NCI-H774 (cell line): Measurements from ENCODE around the gene WNT7A.

Source experiments
- DNase-seq: peaks from one replicate; lab custom pipeline; 2025; lab: John Stamatoyannopoulos, UW

WNT7A gene

GRCh38 chr3:13792512-13793371 is 87.1 kb downstream of the WNT7A start:
- DNase-seq = no peak

DNA sequence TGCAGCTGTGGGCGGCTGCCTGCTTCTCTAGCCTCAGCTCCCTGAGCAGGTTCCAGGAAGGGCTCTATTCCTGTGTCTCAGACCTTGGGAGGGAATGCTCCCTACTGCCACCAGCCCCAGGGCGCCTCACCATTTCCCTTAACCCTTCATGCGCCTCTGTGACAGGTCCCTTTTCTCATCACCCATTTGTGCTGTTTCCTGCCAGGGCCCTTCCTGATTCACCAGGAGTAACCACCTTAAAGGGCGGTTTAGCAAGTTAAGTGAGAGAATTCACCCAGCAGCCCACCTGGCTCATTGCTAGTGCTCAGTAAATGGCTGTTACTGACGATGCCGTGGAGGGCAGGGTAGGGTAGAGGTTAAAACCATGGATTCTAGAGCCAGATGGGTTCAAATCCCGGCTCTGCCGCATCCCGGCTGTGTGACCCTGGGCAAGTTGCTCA is 87.8 kb downstream of the WNT7A start:
- no peak for DNase-seq

DNA sequence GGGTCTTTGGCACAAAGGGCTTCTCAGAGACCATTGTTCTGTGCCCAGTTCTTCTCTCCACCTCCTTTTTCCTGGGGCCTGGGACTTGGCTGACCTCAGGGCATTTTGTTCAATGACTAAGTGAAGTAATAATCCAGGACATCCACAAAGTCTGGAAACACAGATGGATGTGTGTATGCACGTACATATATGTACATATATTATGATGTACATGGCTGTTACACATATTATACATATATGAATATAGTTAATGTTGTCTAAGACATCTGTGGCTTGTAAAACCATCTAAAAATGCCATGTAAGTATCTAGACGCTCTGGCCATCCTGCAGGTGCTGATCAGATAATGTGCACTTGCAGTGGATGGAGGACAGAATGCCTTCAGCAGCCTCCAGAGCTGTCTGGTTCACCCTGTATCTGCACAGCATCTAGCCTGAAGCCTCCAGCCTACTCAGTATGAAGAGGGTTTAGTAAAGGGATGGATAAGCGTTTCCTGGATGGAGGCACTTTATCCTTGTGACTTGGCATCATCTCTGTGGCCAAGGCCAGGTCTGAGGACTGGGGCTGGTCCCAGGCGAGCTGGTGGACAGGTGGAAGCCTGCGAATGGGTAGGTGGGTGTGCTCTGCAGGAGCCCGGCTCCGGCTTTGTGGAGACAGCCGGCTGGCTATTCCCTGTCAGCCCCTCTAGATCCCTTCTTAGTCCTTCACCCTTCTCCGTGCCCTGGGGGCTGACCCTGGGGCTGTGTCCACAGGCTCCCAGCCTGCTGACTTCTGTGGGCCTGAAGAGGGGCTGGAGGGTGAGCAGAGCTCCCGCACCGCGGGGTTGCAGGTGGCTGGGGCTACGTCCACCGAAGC is 88.4 kb downstream of the WNT7A start:
- no peak for DNase-seq

DNA sequence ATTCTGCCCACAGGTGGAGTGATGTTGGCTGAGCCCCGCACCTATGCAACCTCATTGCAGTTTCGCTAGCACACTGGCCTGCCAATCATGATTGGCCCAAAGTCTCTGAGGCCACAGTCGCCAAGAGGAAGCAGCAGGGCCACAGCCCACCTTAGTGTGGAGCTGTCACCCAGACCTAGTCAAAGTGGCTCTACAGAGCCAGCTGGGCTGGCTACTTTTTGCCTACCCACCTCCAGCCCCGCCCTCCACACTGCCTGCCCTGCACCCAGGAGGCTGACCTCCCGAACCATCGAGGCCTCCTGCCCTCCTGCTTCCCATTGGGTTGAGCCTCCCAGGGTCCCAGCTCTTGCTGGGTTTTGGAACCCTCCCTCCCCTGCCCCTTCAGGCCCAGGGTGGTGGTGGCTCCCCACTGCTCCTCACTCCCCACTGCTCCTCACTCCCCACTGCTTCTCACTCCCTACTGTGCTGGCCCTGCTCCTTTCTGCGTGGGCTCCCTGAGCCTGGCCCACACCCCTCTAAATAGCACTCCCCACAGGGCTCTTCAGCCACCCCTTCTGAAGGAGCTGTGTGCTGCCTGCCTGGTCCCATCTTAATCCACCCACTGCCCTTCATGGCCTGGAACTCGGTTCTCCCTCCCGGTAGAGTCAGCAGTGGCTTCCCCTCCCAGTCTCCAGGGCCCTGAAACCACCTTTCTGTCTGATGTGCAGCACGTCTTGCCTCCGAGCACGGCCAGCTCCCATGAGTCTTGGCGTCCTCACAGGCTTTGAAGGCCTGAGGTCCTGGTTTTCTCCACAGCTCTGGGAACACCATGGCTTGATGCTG is 89.3 kb downstream of the WNT7A start:
- no peak for DNase-seq

- DNase-seq = no peak
These were observed 91.1 kb downstream of the WNT7A start for GRCh38 chr3:13788522-13789424.

GRCh38 chr3:13787533-13788132 is 92.2 kb downstream of the WNT7A start:
- no peak for DNase-seq

GRCh38 chr3:13786811-13787210 is 93.1 kb downstream of the WNT7A start:
- no peak for DNase-seq

DNA sequence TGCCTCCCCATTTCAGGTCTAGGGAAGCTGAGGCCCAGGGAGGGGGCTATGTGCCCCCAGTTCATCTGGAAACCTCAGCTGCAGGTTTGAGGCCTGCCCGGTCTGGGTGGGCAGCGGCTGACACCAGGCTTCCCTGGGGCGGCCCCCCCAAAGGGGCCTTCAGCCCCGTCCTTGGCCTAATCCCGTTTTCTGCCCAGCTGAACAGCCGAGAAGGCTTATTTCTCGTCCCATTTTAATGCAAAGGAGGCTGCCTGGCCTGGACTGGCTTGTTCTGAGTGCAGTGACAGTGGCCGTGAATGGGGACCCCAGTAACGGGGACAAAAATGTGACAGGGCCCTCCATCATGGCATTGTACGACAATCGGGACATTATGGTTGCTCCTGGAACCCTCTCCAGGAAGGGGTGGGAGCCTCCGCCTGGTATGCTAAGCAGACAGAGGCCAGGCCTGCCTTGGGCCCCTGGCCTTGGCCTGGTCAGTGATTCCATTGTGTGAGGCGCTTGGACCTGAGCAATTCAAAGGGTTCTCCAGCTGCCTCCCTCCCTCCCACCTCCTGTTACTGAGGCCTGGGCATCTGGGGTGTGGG is 93.9 kb downstream of the WNT7A start:
- DNase-seq = no peak

DNA sequence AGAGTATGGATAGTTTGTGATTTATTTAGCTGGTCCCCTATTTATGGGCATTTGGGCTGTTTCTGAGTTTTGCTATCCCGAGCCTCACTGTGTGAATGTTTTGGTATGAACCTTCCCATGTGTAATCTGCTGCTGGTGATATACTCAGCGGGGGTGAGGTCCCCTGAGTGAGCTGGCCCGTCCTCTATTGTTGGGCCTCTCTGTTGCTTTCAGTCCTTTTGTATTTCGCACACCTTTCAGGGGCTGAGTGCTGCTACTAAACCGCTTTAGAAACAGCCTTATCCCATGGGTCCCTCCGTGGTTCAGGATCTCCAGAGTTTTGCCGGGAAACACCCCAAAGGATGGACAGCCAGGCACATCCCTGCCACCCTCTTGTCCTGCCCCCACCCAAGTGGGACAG is 94.5 kb downstream of the WNT7A start:
- no peak for DNase-seq

DNA sequence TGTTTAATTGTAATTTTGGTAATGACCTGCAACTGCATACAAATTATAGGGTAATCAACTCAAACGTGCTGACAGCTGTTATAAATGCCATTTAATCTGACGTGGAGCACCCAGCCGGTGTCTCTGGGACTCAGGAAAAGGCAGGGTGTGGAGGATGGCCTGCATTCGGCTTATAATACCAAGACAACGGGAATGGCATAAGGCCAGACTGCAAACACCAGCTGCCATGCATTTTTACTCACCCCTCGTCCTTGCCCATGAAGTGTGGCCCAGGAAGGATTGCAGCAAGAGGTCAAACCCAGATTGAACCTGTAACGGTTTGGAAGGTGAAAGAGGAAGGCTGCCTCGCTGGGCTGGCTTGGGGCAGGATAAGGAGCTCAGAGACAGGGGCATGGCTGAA is 96.4 kb downstream of the WNT7A start:
- peak; percentile 17 for DNase-seq

DNA sequence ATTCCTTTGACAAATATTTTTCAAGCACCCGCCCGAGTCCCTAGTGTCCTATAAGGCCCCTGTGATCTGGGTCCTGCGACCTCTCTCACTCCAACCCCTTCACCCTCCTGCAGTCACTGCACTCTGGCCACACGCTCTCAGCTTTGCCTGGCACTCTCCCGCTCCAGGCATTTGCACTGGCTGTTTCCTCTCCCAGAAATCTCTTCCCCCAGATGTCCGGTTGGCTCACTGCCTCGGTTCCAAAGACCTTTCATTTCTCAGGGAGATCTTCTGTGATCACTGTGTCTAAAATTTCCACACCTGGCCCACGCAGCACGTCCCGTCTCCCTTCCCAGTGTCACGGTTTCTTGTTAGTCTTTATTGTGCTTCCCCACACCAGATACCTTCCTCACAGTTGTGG is 97.4 kb downstream of the WNT7A start:
- no peak for DNase-seq

- no peak for DNase-seq
These were observed 98.5 kb downstream of the WNT7A start for GRCh38 chr3:13781417-13781816.

DNA sequence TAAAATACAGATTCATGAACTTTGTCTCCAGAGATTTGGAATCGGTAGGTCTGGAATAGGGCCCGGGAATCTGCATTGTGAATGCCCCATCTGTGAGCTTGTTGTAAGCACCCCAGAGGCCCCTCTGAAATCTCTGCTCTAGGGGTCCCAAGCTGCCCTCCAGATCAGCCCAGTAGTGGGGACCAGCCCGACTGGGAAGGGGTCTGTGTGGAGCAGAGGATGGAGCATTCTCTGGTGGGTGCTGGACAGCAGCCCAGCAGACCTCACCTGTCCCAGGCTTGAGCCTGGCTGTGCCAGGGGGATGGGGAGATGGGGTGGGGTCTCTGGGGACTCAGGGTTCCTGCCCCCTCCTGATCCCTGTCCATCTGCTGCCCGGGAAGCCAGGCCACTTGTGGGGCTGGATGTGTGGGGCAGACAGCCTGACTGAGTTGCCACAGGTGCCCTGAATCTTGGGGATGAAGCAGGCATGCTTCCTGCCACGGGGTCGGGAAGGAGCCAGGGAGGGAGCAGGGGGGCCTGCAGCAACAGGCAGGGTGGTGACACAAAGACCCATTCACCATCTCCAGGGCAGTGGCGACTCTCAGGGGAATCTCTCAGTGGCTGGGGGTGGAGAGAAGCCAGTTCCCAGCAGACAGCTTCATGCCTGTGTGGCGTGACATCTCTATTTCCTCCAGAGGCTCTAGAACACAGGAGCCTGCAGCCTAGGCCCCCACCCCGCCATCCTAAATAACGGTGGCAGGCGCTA is 99.3 kb downstream of the WNT7A start:
- DNase-seq = no peak

DNA sequence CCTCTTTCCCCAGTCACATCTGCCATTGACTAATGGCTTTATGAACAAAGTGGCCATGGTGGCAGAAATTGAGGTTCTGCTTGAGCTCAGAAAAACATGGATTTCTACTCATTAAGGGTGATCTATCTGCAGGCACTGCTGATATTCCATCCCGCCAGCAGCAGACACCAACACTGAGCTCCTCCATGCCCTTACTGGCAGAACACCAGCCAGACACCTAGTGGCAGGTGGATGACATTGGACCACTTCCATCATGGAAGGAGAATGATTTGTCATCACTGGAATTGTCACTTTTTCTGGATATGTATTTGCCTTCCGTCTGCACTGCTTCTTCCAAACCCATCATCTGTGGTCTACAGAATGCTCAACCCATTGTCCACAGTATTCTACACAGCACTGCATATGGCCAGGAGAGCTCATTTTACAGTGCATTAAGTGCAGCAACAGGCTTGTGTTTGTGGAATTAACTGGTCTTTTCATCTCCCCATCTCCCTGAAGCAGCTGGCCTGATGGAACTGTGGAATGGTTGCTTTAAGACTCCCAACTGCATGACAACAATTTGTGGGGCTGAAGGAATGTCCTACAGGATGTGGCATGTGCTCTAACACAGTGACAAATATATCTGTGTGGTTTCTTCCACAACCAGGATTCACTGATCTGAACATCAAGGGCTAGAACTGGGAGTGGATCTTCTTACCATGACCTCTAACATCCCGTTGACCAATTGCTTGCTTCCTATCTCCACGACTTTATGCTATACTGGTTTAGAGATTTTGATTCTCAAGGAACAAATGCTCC is 103.4 kb downstream of the WNT7A start:
- DNase-seq = no peak

- no peak for DNase-seq
These were observed 106.8 kb downstream of the WNT7A start for GRCh38 chr3:13772885-13773745.

DNA sequence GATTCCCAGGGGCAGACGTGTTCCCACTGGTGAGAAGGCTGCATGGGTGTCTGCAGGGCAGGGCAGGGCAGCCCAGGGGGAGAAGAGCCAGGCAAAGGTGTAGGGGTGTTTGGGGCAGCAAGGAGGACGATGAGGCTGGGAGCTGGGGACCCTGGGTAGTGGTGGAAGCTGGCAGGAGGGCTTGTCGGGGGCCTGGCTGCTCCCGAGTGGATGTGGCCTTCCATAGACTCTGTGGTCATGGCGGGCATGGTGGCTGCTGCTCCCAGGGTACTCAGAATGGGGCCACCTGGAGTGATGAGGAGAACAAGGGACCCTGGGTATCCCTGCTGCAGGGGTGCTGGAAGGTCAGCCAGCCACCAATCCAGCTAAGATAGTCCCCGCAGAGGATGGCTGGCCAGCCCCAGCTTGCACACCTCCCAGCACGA is 107.5 kb downstream of the WNT7A start:
- no peak for DNase-seq

DNA sequence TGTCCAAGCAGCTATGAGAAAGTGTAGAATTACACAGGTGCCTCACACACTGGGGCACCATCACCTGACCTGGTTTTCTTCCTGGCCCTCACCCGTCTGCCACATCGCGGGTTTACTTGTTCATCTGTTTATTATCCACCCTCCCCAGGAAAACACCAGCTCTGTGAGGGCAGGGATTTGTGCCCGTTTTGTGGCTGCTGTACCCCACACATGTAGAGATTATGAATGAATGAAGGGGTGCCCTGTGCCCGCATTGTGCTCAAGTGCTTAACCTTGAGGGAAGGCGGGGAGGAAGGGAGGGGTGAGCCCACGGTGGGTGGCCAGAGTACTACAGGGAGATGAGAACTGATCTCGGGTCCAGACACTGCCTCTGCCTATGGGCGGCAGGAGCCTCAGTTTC is 108.4 kb downstream of the WNT7A start:
- DNase-seq = no peak
